Astrocyte (in vitro differentiated cells and primary cell): ENCODE data around the gene BECN2.

Source experiments
- EZH2 ChIP-seq: IDR thresholded peaks from 2 replicates; pipeline ENCODE4 v1.6.1; 2012; ENCODE audit warnings: mild to moderate bottlenecking, low read length, inconsistent platforms; ENCODE audit not compliant: insufficient read depth
- TF ChIP-seq, protein P1 (sequence below): IDR thresholded peaks from 2 replicates; pipeline ENCODE4 v1.5.1; 2011; ENCODE audit warnings: low read depth, mild to moderate bottlenecking, inconsistent platforms, low read length, moderate library complexity; ENCODE audit not compliant: insufficient read depth

DNA sequence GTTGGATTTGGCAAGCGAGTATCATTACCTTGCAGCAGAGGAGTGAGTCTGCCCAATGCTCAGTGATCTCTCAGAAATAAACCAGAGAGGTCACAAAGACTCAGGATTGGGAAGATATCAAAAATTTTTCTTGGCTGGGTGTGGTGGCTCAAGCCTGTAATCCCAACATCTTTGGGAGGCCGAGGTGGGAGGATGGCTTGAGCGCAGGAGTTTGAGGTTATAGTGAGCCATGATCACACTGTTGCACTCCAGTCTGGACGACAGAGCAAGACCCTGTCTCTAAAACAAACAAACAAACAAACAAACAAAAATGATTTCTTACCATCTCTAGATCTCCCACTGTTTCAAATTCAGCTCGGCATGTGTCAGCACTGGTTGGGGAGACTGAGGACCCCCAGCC is 13.3 kb upstream of the BECN2 start:
- TF ChIP-seq, protein P1, sequence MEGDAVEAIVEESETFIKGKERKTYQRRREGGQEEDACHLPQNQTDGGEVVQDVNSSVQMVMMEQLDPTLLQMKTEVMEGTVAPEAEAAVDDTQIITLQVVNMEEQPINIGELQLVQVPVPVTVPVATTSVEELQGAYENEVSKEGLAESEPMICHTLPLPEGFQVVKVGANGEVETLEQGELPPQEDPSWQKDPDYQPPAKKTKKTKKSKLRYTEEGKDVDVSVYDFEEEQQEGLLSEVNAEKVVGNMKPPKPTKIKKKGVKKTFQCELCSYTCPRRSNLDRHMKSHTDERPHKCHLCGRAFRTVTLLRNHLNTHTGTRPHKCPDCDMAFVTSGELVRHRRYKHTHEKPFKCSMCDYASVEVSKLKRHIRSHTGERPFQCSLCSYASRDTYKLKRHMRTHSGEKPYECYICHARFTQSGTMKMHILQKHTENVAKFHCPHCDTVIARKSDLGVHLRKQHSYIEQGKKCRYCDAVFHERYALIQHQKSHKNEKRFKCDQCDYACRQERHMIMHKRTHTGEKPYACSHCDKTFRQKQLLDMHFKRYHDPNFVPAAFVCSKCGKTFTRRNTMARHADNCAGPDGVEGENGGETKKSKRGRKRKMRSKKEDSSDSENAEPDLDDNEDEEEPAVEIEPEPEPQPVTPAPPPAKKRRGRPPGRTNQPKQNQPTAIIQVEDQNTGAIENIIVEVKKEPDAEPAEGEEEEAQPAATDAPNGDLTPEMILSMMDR: no peak
- no peak for TF ChIP-seq EZH2
